BJ (cell line): ENCODE data around the gene SEPHS1. TPM values are rescaled to one million over a fixed set of nuclear protein-coding genes. Genes with fewer than 3 reads are reported as not detected.

Experiments
- CTCF ChIA-PET: fragments of 350-600 bp; formaldehyde crosslinking; extraction: SDS; loops from one replicate; lab custom pipeline; 2021; ENCODE audit warnings: antibody characterized with exemption, inconsistent platforms; lab: Yijun Ruan, JAX
- POLR2A ChIA-PET: fragments of 300-600 bp; sonication (Branson Sonifier 250); formaldehyde crosslinking; extraction: SDS; loops from one replicate; lab custom pipeline; 2021; ENCODE audit warnings: antibody characterized with exemption; lab: Charles Lee
- DNase-seq: peaks from one replicate; pipeline ENCODE4 v3.0.0-alpha.2; 2011; ENCODE audit warnings: low read depth
- H3K27me3 ChIP-seq: 2 replicates; pipeline ENCODE4 v1.6.0; 2011; ENCODE audit warnings: low read length; ENCODE audit not compliant: control insufficient read depth, insufficient read depth
- H3K36me3 ChIP-seq: 2 replicates; pipeline ENCODE4 v1.5.1; 2011; ENCODE audit warnings: low read length; ENCODE audit not compliant: control insufficient read depth, insufficient read depth
- H3K4me3 ChIP-seq: 2 replicates; pipeline ENCODE4 v1.5.1; 2011; ENCODE audit warnings: low read depth, mild to moderate bottlenecking, control low read depth, low read length
- polyA plus RNA-seq: library from polyadenylated mRNA; depleted of rRNA; stranded (reverse); fragments of >200 nt; gene quantifications from 2 replicates; pipeline ENCODE4 v1.2.3, GENCODE V29; 2011
- TF ChIP-seq, protein P1 (sequence below): IDR thresholded peaks from 2 replicates; pipeline ENCODE4 v1.5.1; 2011; ENCODE audit warnings: low read depth, mild to moderate bottlenecking, control low read depth, inconsistent platforms, low read length, moderate library complexity; ENCODE audit not compliant: insufficient read depth

The SEPHS1 gene
- polyA plus RNA-seq, 1 experiment = 41.9 TPM

DNA sequence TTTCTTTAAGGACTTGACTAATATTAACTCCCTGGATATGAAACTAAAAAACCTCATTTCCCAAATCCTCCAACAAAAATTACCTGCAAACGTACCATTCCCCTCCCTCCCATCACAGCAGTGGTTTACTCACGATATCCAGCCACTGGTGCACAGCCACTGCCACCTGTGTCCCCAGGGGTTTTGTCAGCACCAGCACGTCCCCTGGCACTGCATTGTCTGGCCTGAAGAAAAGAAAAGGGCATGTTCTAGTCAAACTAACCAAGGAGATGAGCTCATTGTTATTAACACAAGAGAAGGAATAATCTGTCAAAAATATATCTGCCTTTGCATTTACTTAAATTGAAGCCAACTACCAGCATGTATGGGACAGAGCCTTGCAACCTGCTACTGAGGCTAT, 18.5 kb downstream of the SEPHS1 start:
- peaks cover 10% of the 10 kb centered on the region for H3K36me3 ChIP-seq
- TF ChIP-seq, protein P1, sequence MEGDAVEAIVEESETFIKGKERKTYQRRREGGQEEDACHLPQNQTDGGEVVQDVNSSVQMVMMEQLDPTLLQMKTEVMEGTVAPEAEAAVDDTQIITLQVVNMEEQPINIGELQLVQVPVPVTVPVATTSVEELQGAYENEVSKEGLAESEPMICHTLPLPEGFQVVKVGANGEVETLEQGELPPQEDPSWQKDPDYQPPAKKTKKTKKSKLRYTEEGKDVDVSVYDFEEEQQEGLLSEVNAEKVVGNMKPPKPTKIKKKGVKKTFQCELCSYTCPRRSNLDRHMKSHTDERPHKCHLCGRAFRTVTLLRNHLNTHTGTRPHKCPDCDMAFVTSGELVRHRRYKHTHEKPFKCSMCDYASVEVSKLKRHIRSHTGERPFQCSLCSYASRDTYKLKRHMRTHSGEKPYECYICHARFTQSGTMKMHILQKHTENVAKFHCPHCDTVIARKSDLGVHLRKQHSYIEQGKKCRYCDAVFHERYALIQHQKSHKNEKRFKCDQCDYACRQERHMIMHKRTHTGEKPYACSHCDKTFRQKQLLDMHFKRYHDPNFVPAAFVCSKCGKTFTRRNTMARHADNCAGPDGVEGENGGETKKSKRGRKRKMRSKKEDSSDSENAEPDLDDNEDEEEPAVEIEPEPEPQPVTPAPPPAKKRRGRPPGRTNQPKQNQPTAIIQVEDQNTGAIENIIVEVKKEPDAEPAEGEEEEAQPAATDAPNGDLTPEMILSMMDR = no peak
- no peak overlapping the region for H3K4me3 ChIP-seq
- DNase-seq = no peak
- ChIA-PET POLR2A (interaction anchor here (0.6 kb wide), 1 partner anchor 30 kb away, joined by 4 read pairs; the partner anchor contains the start of gene PHYH), CTCF (interaction anchor here (1.9 kb wide), 1 partner anchor 27 kb away, joined by 5 read pairs; no protein-coding TSS in a partner anchor)
- H3K27me3 ChIP-seq = no peaks in the 10 kb centered on the region

DNA sequence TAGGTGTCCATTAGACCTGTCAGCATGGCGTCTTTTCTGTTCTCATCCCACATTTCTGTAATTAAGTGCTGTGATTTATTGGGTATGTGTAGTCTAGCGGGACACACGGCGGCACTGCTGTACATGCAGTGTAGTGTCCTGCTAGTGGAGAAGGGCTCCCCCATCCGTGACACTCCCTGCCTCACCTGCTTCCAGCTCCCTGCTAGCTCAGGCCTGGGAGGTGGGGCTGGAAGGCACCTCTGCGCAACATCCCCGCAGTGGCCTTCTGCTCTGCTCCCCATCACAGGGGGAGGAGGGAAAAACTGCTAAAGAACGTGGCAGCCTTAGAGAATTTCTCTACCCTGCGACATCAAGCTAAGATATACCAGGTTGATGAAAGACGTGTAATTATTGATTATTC, 19.5 kb downstream of the SEPHS1 start:
- Histone ChIP-seq H3K4me3 (no peak overlapping the region), H3K27me3 (no peaks in the 10 kb centered on the region), H3K36me3 (peaks cover 10% of the 10 kb centered on the region)
- no peak for DNase-seq
- TF ChIP-seq, protein P1 = no peak
- POLR2A ChIA-PET = no interaction called here
- CTCF ChIA-PET = interaction anchor here (1.4 to 1.9 kb wide), 2 partner anchors 11 to 26 kb away, joined by 3 to 5 read pairs; no protein-coding TSS in a partner anchor

DNA sequence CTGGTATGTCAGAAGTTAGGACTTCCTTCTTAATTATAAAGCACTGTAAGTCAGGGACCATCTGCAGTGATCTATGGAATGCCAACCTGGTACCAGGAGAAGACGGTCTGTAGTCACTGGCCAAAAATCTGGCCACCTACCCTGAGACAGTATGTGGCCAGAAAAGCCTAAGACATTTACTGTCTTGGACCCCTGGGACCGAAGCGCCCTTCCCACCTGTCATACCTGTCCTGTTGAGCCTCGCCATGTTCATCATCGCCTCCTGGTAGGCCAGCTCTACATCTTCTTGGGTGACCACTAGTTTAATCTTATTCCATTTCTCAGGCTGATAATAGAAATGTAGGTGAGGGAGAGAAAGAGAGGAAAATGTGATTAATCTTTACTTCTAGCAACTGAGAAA, 20.0 kb downstream of the SEPHS1 start:
- TF ChIP-seq, protein P1 = no peak
- no peak overlapping the region for H3K4me3 ChIP-seq
- H3K27me3 ChIP-seq = no peaks in the 10 kb centered on the region
- H3K36me3 ChIP-seq = peaks cover 10% of the 10 kb centered on the region
- ChIA-PET POLR2A (no interaction called here), CTCF (interaction anchor here (0.7 to 1.4 kb wide), 3 partner anchors 10 to 167 kb away, joined by 3 read pairs; partner anchors contain the start of gene MCM10)
- DNase-seq = no peak

DNA sequence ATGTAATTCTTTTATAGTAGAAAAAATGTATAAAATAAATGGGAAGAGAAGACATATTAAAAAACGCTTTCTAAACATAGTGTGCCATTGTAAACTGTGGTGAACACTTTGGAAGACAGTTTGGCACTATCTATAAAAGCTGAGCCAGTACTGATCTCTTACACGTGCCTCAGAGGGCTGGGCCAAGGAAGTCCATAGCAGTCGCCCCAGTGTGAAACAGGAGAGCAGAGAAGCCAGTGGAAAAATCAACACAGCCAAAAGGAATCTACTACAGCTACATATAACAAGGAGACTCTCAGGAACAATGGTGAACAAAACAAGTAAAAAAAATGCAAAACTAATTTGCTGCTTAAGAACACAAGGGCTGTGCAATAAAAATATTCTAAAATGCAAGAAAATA, 20.6 kb downstream of the SEPHS1 start:
- ChIA-PET CTCF (interaction anchor here (0.7 to 1.4 kb wide), 3 partner anchors 10 to 166 kb away, joined by 3 read pairs; partner anchors contain the start of gene MCM10), POLR2A (no interaction called here)
- H3K27me3 ChIP-seq = no peaks in the 10 kb centered on the region
- no peak overlapping the region for H3K4me3 ChIP-seq
- DNase-seq = no peak
- TF ChIP-seq, protein P1 = no peak
- peaks cover 12% of the 10 kb centered on the region for H3K36me3 ChIP-seq

DNA sequence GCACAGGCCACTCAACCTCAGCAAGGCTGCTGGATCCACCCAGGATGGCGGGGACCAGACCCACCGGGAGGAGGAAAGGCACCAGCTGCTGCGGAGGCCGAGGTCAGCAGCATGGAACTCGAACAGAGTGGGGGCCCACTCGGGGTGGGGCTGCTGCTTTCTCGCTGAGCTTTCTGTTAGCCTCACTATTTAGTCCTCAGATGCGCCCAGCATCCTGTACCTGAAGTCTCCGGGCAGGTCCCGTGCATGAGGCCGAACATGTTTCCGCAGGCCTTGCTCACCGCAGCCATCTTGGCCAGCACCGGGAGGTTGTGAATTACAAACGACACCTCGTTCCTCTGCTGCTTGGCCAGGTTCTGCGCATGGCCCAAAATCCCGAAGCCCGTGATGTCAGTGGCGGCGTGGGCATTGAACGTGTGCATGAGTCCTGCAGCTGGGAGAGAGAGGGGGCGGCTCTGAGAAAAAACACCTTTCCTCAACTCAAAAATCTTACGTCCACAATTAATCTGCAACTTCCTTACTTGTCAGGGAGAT, 25.4 kb downstream of the SEPHS1 start:
- no peaks in the 10 kb centered on the region for H3K27me3 ChIP-seq
- POLR2A ChIA-PET = no interaction called here
- CTCF ChIA-PET = no interaction called here
- peaks cover 10% of the 10 kb centered on the region for H3K36me3 ChIP-seq
- TF ChIP-seq, protein P1 = no peak
- H3K4me3 ChIP-seq = no peak overlapping the region
- DNase-seq = no peak
